Pancreas (tissue), 10 donors: ENCODE measurements around the gene PRM2. TPM values are rescaled to one million over a fixed set of nuclear protein-coding genes. Genes with fewer than 3 reads are reported as not detected.

Source experiments
- ATAC-seq, 4 donors: fragments of 200-7000 bp; cut with Tn5 transposase; one replicate each; pipeline versions ENCODE4 v1.8.0 to v1.9.1; 2020; ENCODE audit warnings: mild to moderate bottlenecking in 4 of 4, moderate library complexity in 4 of 4
- DNase-seq, 6 donors: peaks; one replicate each; pipeline ENCODE4 v3.0.0-alpha.2; 2020
- FAIRE-seq: peaks from 2 replicates; lab custom pipeline; 2012; peaks lifted over from hg19 to GRCh38; lab: Jason Lieb, UNC
- H3K27ac ChIP-seq, 4 donors: fragments of 200-600 bp; sonication (generic); 1 replicate in 3 of 4; 2 replicates in 1 of 4; pipeline versions ENCODE4 v1.5.0 to v1.8.0; 2020
- H3K27me3 ChIP-seq, 4 donors: fragments of 200-600 bp; one replicate each; pipeline ENCODE4 v1.8.0; 2021
- H3K36me3 ChIP-seq, 3 donors: fragments of 200-600 bp; sonication (generic) in 1 of 3; one replicate each; pipeline versions ENCODE4 v1.5.0 to v1.8.0; 2020 to 2021
- H3K4me1 ChIP-seq, 3 donors: fragments of 200-600 bp; one replicate each; pipeline ENCODE4 v1.8.0; 2021
- H3K4me3 ChIP-seq, 4 donors: fragments of 200-600 bp; sonication (generic) in 2 of 4; one replicate each; pipeline versions ENCODE4 v1.5.0 to v1.8.0; 2020 to 2021
- H3K9me3 ChIP-seq, 4 donors: fragments of 200-600 bp; one replicate each; pipeline ENCODE4 v1.8.0; 2021
- CTCF ChIP-seq, 4 donors: fragments of 200-600 bp; sonication (generic) in 3 of 4; IDR thresholded peaks; one replicate each; pipeline versions ENCODE4 v1.5.0 to v1.8.0; 2021; ENCODE audit warnings: antibody characterized with exemption in 4 of 4
- WGBS, 2 donors: extraction: QIAGEN DNeasy Blood & Tissue Kit; methylation state at CpG; one replicate each; pipeline ENCODE4 v1.1.7; 2013; 5-methylcytosine and 5-hydroxymethylcytosine counted together
- intact Hi-C, 3 donors: fragments of 100-400 bp; cut with DNase I; formaldehyde crosslinking; loops; one replicate each; pipeline versions ENCODE4 v1.11.1 to v1.14.2; 2022
- polyA plus RNA-seq, 2 donors: library from polyadenylated mRNA; stranded (reverse); fragments of 200-250 nt; gene quantifications; one replicate each; pipeline ENCODE4 v1.2.3, GENCODE V29; 2013
- total RNA-seq, 6 donors: library from RNA; stranded (reverse); fragmentation: NEBNext Ultra II Directional in 4 of 6; extraction: Animal tissue kit (Norgen Biotek cat#: 25700) in 4 of 6; gene quantifications; one replicate each; pipeline versions ENCODE4 v1.2.1 to v1.2.4, GENCODE V29; 2021 to 2023
- donor health status: healthy with polysubstance abuse.
- donor health status: DM: no; HTN: no; CAD: no; lungs with moderate emphysema.
- donor health status: DM: no; HTN: no; CAD: no.
- donor health status: control.
- donor health status: control.
- donor health status: Bipolar disorder and iron deficiency.
- donor health status: DM: yes; HTN: yes; CAD: no.
- donor health status: DM: no; HTN: no; CAD: no.
- donor health status: DM: no; HTN: no; CAD: no.
- donor health status: DM: yes; HTN: yes; CAD: no.

The PRM2 gene
- total RNA-seq (not detected), polyA plus RNA-seq (not detected)

- Histone ChIP-seq H3K4me1 (no peaks in the 10 kb centered on the region), H3K27ac (no peak within 1 kb of the TSS), H3K4me3 (no peak within 1 kb of the TSS), H3K27me3 (no peaks in the 10 kb centered on the region), H3K36me3 (no peaks in the 10 kb centered on the region), H3K9me3 (no peaks in the 10 kb centered on the region)
- DNase-seq (no peak), FAIRE-seq (no peak), ATAC-seq (no peak)
- no peak for TF ChIP-seq CTCF (IDR thresholded peaks at IDR 0.05)
- WGBS, 2 donors: 86 to 90% methylated on average over 26 of the region's 26 CpGs
- intact Hi-C loops: no loop called here
Observed at GRCh38 chr16:11276143-11276895, at the start of gene PRM2. Gene PRM2, minus strand, starts transcription at chr16:11276480. Its CDS starts 110 bp downstream, at chr16:11276370.

- H3K27me3 ChIP-seq: no peaks in the 10 kb centered on the region
- ATAC-seq (no peak), DNase-seq (no peak), FAIRE-seq (no peak)
- no peak for TF ChIP-seq CTCF (IDR thresholded peaks at IDR 0.05)
- H3K36me3 ChIP-seq: no peaks in the 10 kb centered on the region
- H3K4me3 ChIP-seq: no peak overlapping the region
- WGBS, 2 donors: 75 to 86% methylated on average over 10 of the region's 10 CpGs
- no peaks in the 10 kb centered on the region for H3K9me3 ChIP-seq
- intact Hi-C loops: no loop called here
- H3K27ac ChIP-seq: no peak overlapping the region
- no peaks in the 10 kb centered on the region for H3K4me1 ChIP-seq
Observed at GRCh38 chr16:11325404-11326083, 49.3 kb upstream of the PRM2 start.

- FAIRE-seq (no peak), DNase-seq (no peak), ATAC-seq (no peak)
- Histone ChIP-seq H3K4me3 (no peak overlapping the region), H3K27ac (no peak overlapping the region), H3K27me3 (no peaks in the 10 kb centered on the region), H3K36me3 (no peaks in the 10 kb centered on the region), H3K9me3 (no peaks in the 10 kb centered on the region), H3K4me1 (no peaks in the 10 kb centered on the region)
- WGBS, 2 donors: 87 to 89% methylated on average over 11 of the region's 11 CpGs
- intact Hi-C loops: no loop called here
- no peak for TF ChIP-seq CTCF (IDR thresholded peaks at IDR 0.05)
Observed at GRCh38 chr16:11323551-11324336, 47.5 kb upstream of the PRM2 start.

- FAIRE-seq (no peak), ATAC-seq (no peak), DNase-seq (no peak)
- no peaks in the 10 kb centered on the region for H3K9me3 ChIP-seq
- intact Hi-C loops: no loop called here
- TF ChIP-seq CTCF (IDR thresholded peaks at IDR 0.05): no peak
- H3K36me3 ChIP-seq: no peaks in the 10 kb centered on the region
- H3K27me3 ChIP-seq: no peaks in the 10 kb centered on the region
- H3K4me1 ChIP-seq: no peaks in the 10 kb centered on the region
- H3K4me3 ChIP-seq: no peak overlapping the region
- 71 to 77% methylated on average over 3 of the region's 3 CpGs for WGBS, 2 donors
- H3K27ac ChIP-seq: no peak overlapping the region
Observed at GRCh38 chr16:11322823-11323222, 46.5 kb upstream of the PRM2 start.
